Loucy (cell line): Measurements from ENCODE around the gene NECTIN1.

ENCODE experiments used
- EZH2phosphoT487 ChIP-seq: fragments of 200-600 bp; IDR thresholded peaks from 2 replicates; pipeline ENCODE4 v1.6.1; 2018; ENCODE audit warnings: antibody characterized with exemption, mild to moderate bottlenecking, moderate library complexity, borderline replicate concordance
- TF ChIP-seq, protein P1 (sequence below): fragments of 200-600 bp; sonication (generic); conservative IDR thresholded peaks from 2 replicates; pipeline ENCODE4 v1.5.1; 2014; ENCODE audit warnings: mild to moderate bottlenecking, antibody characterized with exemption, low read length

DNA sequence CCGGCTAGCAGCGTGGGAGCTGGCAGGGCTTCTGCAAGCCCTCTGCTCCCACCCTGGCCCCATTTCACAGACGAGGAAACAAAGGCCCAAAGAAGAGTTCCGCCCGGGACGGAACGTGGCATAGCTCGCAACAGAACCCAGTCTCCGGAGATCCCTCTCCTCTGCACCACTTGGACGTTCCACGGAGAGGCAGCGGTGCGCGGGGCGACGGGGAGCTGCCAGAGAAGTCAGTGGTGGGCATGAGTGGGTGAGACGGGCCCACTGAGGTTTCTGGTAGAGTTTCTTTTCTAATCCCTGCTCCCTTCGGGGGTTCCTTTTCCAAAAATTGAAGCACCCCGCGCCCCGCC is 554 bp upstream of the NECTIN1 start:
- TF ChIP-seq, protein P1, sequence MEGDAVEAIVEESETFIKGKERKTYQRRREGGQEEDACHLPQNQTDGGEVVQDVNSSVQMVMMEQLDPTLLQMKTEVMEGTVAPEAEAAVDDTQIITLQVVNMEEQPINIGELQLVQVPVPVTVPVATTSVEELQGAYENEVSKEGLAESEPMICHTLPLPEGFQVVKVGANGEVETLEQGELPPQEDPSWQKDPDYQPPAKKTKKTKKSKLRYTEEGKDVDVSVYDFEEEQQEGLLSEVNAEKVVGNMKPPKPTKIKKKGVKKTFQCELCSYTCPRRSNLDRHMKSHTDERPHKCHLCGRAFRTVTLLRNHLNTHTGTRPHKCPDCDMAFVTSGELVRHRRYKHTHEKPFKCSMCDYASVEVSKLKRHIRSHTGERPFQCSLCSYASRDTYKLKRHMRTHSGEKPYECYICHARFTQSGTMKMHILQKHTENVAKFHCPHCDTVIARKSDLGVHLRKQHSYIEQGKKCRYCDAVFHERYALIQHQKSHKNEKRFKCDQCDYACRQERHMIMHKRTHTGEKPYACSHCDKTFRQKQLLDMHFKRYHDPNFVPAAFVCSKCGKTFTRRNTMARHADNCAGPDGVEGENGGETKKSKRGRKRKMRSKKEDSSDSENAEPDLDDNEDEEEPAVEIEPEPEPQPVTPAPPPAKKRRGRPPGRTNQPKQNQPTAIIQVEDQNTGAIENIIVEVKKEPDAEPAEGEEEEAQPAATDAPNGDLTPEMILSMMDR: no peak; the same call in none of the 2 replicates
- TF ChIP-seq EZH2phosphoT487: no peak
